ENCODE measurements around the gene ATAD2B. TPM values are rescaled to one million over a fixed set of nuclear protein-coding genes. Genes with fewer than 3 reads are reported as not detected.

ATAD2B gene
- total and polyA plus RNA-seq, 11 donors, result 2.8 to 13.3 (median 8.1) TPM

DNA sequence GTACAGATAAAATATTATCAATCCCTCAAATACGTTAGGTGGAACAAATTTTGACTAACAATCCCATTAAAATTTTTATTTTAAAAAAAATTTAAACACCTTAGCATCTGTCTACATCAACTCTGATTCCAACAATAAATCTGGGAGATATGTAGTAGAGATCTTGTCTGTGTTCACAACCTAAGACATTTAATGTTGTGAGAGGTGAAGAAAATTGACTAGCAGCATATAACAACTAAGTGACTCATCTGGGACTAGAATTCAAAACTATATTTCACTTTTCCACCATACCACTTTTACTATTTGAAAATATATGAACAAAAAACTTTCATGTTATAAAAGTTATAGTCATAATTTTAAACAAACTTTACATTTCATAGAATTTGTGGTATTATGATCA is 97.9 kb downstream of the ATAD2B start:
- no peak overlapping the region for H3K27ac ChIP-seq
- H3K4me1 ChIP-seq, result peaks cover 0 to 12% (median 0%) of the 10 kb centered on the region in 12 donors
- H3K36me3 ChIP-seq, result peaks cover 0 to 38% (median 5%) of the 10 kb centered on the region in 9 donors
- no peak for ATAC-seq
- H3K27me3 ChIP-seq, result no peaks in the 10 kb centered on the region
- H3K9me3 ChIP-seq, result no peaks in the 10 kb centered on the region
- TF ChIP-seq POLR2A (IDR thresholded peaks at IDR 0.05), result no peak
- TF ChIP-seq, protein P1, sequence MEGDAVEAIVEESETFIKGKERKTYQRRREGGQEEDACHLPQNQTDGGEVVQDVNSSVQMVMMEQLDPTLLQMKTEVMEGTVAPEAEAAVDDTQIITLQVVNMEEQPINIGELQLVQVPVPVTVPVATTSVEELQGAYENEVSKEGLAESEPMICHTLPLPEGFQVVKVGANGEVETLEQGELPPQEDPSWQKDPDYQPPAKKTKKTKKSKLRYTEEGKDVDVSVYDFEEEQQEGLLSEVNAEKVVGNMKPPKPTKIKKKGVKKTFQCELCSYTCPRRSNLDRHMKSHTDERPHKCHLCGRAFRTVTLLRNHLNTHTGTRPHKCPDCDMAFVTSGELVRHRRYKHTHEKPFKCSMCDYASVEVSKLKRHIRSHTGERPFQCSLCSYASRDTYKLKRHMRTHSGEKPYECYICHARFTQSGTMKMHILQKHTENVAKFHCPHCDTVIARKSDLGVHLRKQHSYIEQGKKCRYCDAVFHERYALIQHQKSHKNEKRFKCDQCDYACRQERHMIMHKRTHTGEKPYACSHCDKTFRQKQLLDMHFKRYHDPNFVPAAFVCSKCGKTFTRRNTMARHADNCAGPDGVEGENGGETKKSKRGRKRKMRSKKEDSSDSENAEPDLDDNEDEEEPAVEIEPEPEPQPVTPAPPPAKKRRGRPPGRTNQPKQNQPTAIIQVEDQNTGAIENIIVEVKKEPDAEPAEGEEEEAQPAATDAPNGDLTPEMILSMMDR (IDR thresholded peaks at IDR 0.05), result no peak
- DNase-seq, result no peak
- intact Hi-C loops (cut with DNase I), result loop anchor here in 5 of 10 donors (5.0 to 10.0 kb wide), 4 partner anchors 246 to 556 kb away; partner anchors contain the start of genes TP53I3 (in 4 of the 5) and SF3B6 (in 1 of the 5)
- no peak overlapping the region for H3K4me3 ChIP-seq
- WGBS, 4 donors, result 88 to 100% (median 96%) methylated on average over 1 of the region's 1 CpG

DNA sequence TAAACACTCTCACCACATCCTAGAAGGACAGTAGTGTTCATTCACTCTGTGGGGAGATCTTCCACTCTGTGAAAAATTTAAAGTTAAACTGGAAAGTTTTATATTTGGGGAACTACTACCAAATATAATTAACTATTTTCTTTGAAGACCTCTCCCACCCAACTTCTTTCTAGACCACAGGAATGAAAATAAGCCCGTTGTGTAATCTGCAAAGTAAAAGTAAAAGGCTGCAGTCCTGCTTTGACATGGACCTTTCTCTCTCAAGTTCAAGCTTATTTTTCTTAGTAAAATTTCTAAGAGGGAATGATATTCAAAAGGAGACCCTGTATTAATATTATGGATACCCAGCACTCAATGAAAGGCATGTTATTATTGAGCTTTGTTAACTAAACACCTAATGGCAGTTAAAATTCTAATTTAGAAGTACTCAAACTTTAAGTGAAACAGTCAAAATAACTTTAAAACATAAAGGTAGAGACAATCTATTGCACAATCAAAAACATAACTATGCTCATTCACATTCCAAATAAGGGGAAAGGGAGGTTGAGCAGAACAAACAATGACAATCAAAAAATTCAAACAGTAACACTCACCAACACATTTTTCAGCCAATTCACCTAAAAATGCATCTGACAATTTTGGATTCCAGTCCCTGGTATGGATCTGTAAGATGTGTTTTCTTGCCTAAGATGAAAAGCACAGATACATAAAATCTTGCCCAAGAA is 98.5 kb downstream of the ATAD2B start:
- Histone ChIP-seq H3K9me3 (no peaks in the 10 kb centered on the region), H3K4me1 (peaks cover 0 to 12% (median 0%) of the 10 kb centered on the region in 12 donors), H3K36me3 (peaks cover 0 to 36% (median 6%) of the 10 kb centered on the region in 9 donors), H3K27me3 (no peaks in the 10 kb centered on the region), H3K27ac (no peak overlapping the region), H3K4me3 (no peak overlapping the region)
- WGBS, 4 donors, result 89 to 94% (median 91%) methylated on average over 1 of the region's 1 CpG
- DNase-seq, result no peak
- intact Hi-C loops (cut with DNase I), result loop anchor here in 5 of 10 donors (5.0 to 10.0 kb wide), 4 partner anchors 246 to 556 kb away; partner anchors contain the start of genes TP53I3 (in 4 of the 5) and SF3B6 (in 1 of the 5)
- ATAC-seq, result no peak
- TF ChIP-seq POLR2A (IDR thresholded peaks at IDR 0.05), result no peak
- TF ChIP-seq, protein P1 (IDR thresholded peaks at IDR 0.05), result no peak

DNA sequence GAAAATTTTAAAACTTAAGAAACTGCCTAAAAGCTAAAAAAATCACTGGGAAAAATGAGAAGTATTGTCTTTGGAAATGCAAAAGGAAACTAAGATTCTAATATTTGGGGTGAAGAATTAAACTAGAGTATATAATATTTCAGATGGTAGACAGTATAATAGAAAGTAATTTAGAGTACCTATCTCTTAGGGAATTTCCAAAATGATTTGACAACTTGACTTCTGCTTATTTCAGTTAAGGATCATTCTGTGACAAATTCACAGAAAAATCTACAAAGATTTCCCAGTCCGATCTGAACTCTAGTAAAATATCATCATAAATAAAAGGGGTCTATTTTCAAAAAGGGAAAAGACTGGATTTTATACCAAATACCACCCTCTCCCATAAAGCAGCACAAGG is 99.6 kb downstream of the ATAD2B start:
- Histone ChIP-seq H3K27me3 (no peaks in the 10 kb centered on the region), H3K36me3 (peaks cover 0 to 44% (median 18%) of the 10 kb centered on the region in 9 donors), H3K4me3 (no peak overlapping the region), H3K27ac (no peak overlapping the region), H3K9me3 (no peaks in the 10 kb centered on the region), H3K4me1 (peaks cover 0 to 12% (median 0%) of the 10 kb centered on the region in 12 donors)
- TF ChIP-seq POLR2A (IDR thresholded peaks at IDR 0.05), result no peak
- TF ChIP-seq, protein P1 (IDR thresholded peaks at IDR 0.05), result no peak
- intact Hi-C loops (cut with DNase I), result loop anchor here in 5 of 10 donors (5.0 to 10.0 kb wide), 4 partner anchors 248 to 558 kb away; partner anchors contain the start of genes TP53I3 (in 4 of the 5) and SF3B6 (in 1 of the 5)
- whole genome bisulfite sequencing, 4 donors, result 84 to 93% (median 92%) methylated on average over 1 of the region's 1 CpG
- ATAC-seq, result no peak
- DNase-seq, result no peak

DNA sequence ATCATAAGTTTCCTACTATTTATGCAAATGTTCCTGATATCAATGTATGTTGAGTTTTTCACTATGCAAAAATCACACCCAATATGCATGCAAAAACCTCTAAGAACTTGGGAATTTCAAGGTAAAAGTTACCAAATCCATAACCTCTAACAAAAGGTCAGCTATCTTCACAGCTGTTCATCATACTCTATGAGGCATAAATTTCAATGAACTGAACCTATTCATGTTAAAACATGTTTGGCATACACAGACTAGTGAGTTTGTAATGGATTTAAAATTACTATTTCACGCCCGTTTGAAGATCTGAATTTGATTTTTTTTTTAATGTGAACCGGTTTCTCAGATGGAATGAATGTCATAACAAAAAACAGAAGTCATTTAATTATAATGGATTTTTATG is 100.2 kb downstream of the ATAD2B start:
- no peak overlapping the region for H3K4me3 ChIP-seq
- intact Hi-C loops (cut with DNase I), result loop anchor here in 5 of 10 donors (5.0 to 10.0 kb wide), 4 partner anchors 248 to 558 kb away; partner anchors contain the start of genes TP53I3 (in 4 of the 5) and SF3B6 (in 1 of the 5)
- TF ChIP-seq, protein P1 (IDR thresholded peaks at IDR 0.05), result no peak
- no peak for TF ChIP-seq POLR2A (IDR thresholded peaks at IDR 0.05)
- peaks cover 0 to 49% (median 23%) of the 10 kb centered on the region in 9 donors for H3K36me3 ChIP-seq
- 92 to 95% (median 94%) methylated on average over 3 of the region's 3 CpGs for WGBS, 4 donors
- DNase-seq (no peak), ATAC-seq (no peak)
- peaks cover 0 to 12% (median 0%) of the 10 kb centered on the region in 12 donors for H3K4me1 ChIP-seq
- H3K27ac ChIP-seq, result no peak overlapping the region
- H3K9me3 ChIP-seq, result no peaks in the 10 kb centered on the region
- no peaks in the 10 kb centered on the region for H3K27me3 ChIP-seq

Measured in heart left ventricle (tissue), 16 donors.